ENCODE results near the gene PSMB11.
A peak's percentile ranks its signal among the peaks of the same experiment; 100 is the strongest.

- TF ChIP-seq EZH2phosphoT487 (IDR thresholded peaks at IDR 0.05; ENCODE audit: borderline replicate concordance) (no peak), CEBPB (IDR thresholded peaks at IDR 0.05; ENCODE audit: low read depth) (no peak), POLR2A (IDR thresholded peaks at IDR 0.05; ENCODE audit: borderline replicate concordance, extremely low read depth, insufficient read depth, insufficient read length) (peak; percentile 88), CTCF (IDR thresholded peaks at IDR 0.05 in 2 of 3, conservative IDR thresholded peaks at IDR 0.05 in 1 of 3; ENCODE audit: borderline replicate concordance in 1 of 3, insufficient read depth in 1 of 3, low read depth in 2 of 3, low read length in 2 of 3) (no peak), POLR2AphosphoS5 (IDR thresholded peaks at IDR 0.05; ENCODE audit: low read depth, low read length) (peak; percentile 95), YY1 (IDR thresholded peaks at IDR 0.05; ENCODE audit: extremely low read depth, insufficient replicate concordance, low read depth, low read length) (peak; percentile 95), REST (IDR thresholded peaks at IDR 0.05; ENCODE audit: low read depth) (no peak), ZNF274 (IDR thresholded peaks at IDR 0.05; ENCODE audit: low read depth, low read length) (no peak), MAX (IDR thresholded peaks at IDR 0.05) (0 out of 2 replicates have a peak, but pooled peaks have one; percentile 31), SP1 (IDR thresholded peaks at IDR 0.05; ENCODE audit: low read depth) (no peak)
These were observed 29.4 kb downstream of the PSMB11 start for GRCh38 chr14:23071244-23071920.
